Activated CD4-positive, alpha-beta T cell treated with anti-CD3 and anti-CD28 coated beads, Interleukin-2, Interleukin-6, amounts not matched to agents 100 ng/mL and 50 ng/mL, durations not matched to agents 16 hours and 8 hours (primary cell): ENCODE data around the gene SYCE3.

Experiments
- DNase-seq: peaks from one replicate; pipeline ENCODE4 v3.0.0-alpha.2; 2020

SYCE3 gene

GRCh38 chr22:50516068-50516467, 46.7 kb downstream of the SYCE3 start:
- DNase-seq = no peak

GRCh38 chr22:50513175-50513574, 49.5 kb downstream of the SYCE3 start:
- DNase-seq = no peak

GRCh38 chr22:50508897-50509296, 53.8 kb downstream of the SYCE3 start:
- no peak for DNase-seq

GRCh38 chr22:50507991-50508884, 54.5 kb downstream of the SYCE3 start, which contains the start of gene NCAPH2:
TSS of gene NCAPH2 (plus strand) at chr22:50508224. CDS start at chr22:50508338, 114 bp downstream.
- DNase-seq = peak; percentile 98

GRCh38 chr22:50507421-50507990, 55.2 kb downstream of the SYCE3 start, which contains the start of gene LMF2:
TSS of gene LMF2 (minus strand) at chr22:50507702. CDS start at chr22:50507675, 27 bp downstream.
- DNase-seq = peak; percentile 95

- no peak for DNase-seq
These were observed 55.9 kb downstream of the SYCE3 start for GRCh38 chr22:50506611-50507420.

GRCh38 chr22:50505776-50506610, 56.7 kb downstream of the SYCE3 start:
- DNase-seq = no peak

- DNase-seq = no peak
These were observed 57.4 kb downstream of the SYCE3 start for GRCh38 chr22:50505276-50505775.

- no peak for DNase-seq
These were observed 58.1 kb downstream of the SYCE3 start for GRCh38 chr22:50504369-50505211.

- DNase-seq = peak; percentile 28
These were observed 59.1 kb downstream of the SYCE3 start for GRCh38 chr22:50503475-50504145.

- no peak for DNase-seq
These were observed 59.9 kb downstream of the SYCE3 start for GRCh38 chr22:50502628-50503474.

- DNase-seq = no peak
These were observed 60.6 kb downstream of the SYCE3 start for GRCh38 chr22:50502096-50502495.
